SK-N-MC (cell line): ENCODE results near the gene ZMIZ1.

Source experiments
- EZH2 ChIP-seq: fragments of 200-600 bp; sonication (generic); IDR thresholded peaks from one replicate; pipeline ENCODE4 v1.6.1; 2017; ENCODE audit warnings: antibody characterized with exemption
- FOXP2 ChIP-seq: optimal IDR thresholded peaks from 2 replicates; pipeline ENCODE3; 2011; ENCODE audit warnings: mild to moderate bottlenecking, moderate library complexity; ENCODE audit not compliant: insufficient read depth; ENCODE audit errors: extremely low read length, control extremely low read depth
- POLR2AphosphoS5 ChIP-seq: IDR thresholded peaks from 2 replicates; pipeline ENCODE4 v1.6.1; 2012; ENCODE audit warnings: mild to moderate bottlenecking, low read depth, low read length, borderline replicate concordance

DNA sequence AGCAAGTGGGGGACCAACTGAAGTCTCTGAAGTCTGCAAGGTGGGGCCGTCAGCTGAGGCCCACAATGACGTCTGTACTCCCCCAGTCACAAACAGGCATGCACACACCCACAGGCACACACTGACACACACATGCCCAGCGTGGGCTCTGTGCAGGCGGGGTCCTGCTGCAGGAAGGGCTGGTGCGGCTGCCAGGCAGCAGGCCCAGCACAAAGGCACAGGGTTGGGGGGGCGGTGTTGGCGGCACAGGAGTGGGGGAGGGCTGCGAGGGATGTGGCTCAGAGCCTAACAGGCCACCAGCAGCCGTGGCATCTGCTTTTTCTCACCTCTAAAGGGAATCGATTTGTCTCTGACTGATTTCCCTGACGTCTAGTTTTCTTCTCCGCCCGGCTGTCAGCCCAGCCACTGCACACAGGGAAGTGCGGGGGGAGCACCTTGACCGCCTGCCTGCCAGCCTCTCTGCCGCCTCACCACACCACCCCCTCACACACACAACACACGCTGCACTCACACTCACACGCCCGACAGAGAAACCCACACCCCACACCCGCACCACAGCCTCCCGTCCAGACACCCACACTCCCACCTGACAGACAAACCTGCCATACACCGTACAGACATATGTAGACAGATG is 43.5 kb upstream of the ZMIZ1 start:
- TF ChIP-seq POLR2AphosphoS5: no peak
- TF ChIP-seq EZH2: no peak
- TF ChIP-seq FOXP2: no peak
